Fibroblast of lung (primary cell): ENCODE results near the gene FOXG1.

ENCODE experiments used
- EZH2 ChIP-seq: IDR thresholded peaks from 2 replicates; pipeline ENCODE4 v1.5.1; 2012; ENCODE audit warnings: low read length, control low read depth, mild to moderate bottlenecking; ENCODE audit errors: missing control alignments
- TF ChIP-seq, protein P1 (sequence below), 2 donors: IDR thresholded peaks in 1 of 2; conservative IDR thresholded peaks in 1 of 2; 1 replicate in 1 of 2; 2 replicates in 1 of 2; pipeline ENCODE4 v1.5.1; 2011 to 2012; ENCODE audit warnings: low read length in 2 of 2, control low read depth in 1 of 2, inconsistent platforms in 1 of 2, low read depth in 1 of 2, mild to moderate bottlenecking in 1 of 2

DNA sequence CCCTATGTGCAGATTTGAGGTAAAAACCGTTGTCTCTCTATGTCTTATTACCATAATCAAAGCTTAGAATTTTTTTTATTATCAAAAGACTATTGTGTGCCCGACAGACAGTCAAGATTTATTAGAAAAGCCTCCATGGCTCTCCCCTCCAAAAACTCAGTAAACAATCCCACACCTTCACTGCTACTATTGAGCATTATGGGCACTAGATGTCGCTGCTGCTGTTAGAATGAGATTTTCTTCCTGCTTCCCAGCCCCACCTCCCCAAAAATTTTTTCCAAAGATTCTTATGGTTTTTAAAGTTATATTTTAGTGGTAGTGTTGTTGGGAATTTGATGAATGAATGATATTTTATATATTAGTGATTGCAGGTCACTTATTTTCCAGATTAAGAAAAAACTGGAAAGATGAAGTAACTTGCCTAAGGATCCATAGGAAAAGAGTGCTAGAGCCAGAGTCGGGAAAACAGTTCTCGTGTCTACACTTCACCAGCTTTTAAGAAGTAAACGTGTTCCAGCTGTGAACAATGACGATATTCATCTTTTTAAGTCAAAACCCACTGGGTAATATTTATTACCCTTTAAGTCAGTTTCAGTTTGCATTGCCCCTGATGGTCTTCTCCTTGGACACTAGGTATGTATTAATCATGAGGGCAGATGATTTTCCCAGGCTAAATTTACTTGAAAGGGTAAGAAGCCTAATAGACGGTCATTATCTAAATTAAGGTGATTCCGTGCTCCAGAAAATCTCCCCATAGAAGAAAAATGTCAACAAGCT lies 12.2 kb upstream of the FOXG1 start:
- TF ChIP-seq, protein P1, sequence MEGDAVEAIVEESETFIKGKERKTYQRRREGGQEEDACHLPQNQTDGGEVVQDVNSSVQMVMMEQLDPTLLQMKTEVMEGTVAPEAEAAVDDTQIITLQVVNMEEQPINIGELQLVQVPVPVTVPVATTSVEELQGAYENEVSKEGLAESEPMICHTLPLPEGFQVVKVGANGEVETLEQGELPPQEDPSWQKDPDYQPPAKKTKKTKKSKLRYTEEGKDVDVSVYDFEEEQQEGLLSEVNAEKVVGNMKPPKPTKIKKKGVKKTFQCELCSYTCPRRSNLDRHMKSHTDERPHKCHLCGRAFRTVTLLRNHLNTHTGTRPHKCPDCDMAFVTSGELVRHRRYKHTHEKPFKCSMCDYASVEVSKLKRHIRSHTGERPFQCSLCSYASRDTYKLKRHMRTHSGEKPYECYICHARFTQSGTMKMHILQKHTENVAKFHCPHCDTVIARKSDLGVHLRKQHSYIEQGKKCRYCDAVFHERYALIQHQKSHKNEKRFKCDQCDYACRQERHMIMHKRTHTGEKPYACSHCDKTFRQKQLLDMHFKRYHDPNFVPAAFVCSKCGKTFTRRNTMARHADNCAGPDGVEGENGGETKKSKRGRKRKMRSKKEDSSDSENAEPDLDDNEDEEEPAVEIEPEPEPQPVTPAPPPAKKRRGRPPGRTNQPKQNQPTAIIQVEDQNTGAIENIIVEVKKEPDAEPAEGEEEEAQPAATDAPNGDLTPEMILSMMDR (conservative IDR thresholded peaks at IDR 0.05 in 1 of 2, IDR thresholded peaks at IDR 0.05 in 1 of 2; ENCODE audit: low read depth in 1 of 2, low read length in 2 of 2) = peak; percentile 73 to 78
- no peak for TF ChIP-seq EZH2
